ENCODE results near the gene PROC.

DNA sequence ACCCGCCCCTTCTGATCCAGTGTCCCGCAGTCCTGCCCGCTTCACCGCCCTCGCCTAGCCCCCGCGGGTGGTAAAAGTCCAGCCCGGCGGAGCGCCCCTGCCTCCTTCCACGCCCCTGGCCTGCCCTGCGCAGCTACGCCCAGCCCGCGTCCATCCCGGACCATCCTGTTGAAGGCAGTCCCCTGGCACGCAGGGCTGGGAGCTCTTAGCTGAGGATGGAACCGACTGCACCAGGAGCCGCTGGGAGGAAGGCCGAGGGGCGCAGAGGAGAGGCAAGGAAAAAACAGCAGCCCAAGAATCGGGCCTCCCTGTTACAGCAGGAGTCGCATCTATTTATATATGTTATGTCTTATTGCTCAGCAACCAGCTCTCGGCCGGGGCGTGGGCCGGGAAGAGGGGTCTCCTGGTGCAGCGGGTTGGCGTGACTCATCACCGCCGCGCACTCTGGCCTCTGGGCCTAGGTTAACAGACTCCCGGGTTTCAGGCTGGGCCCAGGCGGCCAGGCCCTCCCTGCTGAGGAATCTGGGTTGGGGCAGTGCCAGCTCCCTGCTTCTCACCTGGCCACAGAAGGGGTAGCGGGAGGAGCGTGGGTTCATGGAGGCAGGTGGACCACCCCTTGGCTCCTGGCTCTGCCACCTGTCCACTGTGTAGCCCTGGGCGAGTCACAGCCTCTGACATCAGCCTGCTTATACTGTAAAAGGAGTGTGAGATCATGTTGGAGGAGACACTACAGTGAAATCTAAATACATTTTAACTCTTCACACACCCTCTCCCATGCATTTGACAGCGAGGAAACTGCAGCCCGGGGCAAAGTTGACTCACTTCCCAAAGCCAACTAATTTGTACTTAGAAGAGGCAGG is 17.1 kb upstream of the PROC start:
- TF ChIP-seq, protein P1, sequence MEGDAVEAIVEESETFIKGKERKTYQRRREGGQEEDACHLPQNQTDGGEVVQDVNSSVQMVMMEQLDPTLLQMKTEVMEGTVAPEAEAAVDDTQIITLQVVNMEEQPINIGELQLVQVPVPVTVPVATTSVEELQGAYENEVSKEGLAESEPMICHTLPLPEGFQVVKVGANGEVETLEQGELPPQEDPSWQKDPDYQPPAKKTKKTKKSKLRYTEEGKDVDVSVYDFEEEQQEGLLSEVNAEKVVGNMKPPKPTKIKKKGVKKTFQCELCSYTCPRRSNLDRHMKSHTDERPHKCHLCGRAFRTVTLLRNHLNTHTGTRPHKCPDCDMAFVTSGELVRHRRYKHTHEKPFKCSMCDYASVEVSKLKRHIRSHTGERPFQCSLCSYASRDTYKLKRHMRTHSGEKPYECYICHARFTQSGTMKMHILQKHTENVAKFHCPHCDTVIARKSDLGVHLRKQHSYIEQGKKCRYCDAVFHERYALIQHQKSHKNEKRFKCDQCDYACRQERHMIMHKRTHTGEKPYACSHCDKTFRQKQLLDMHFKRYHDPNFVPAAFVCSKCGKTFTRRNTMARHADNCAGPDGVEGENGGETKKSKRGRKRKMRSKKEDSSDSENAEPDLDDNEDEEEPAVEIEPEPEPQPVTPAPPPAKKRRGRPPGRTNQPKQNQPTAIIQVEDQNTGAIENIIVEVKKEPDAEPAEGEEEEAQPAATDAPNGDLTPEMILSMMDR (IDR thresholded peaks at IDR 0.05), result no peak
- no peak for TF ChIP-seq POLR2A (IDR thresholded peaks at IDR 0.05)

All from esophagus squamous epithelium (tissue), 4 donors.